Neuronal stem cell (in vitro differentiated cells): ENCODE measurements around the gene SLC51B.

ENCODE experiments used
- DNase-seq: peaks from one replicate; pipeline ENCODE4 v3.0.0-alpha.2; 2013; ENCODE audit warnings: low spot score
- H2AFZ ChIP-seq: one replicate; pipeline ENCODE4 v1.6.1; 2013; ENCODE audit warnings: mild to moderate bottlenecking, low read length, inconsistent platforms
- H2AK5ac ChIP-seq: 2 replicates; pipeline ENCODE4 v1.6.1; 2013; ENCODE audit warnings: low read depth, mild to moderate bottlenecking, inconsistent platforms, low read length, moderate library complexity, mixed read lengths
- H2BK120ac ChIP-seq: 2 replicates; pipeline ENCODE4 v1.6.1; 2013; ENCODE audit warnings: low read depth, mild to moderate bottlenecking, inconsistent platforms, low read length, moderate library complexity, mixed read lengths
- H2BK12ac ChIP-seq: one replicate; pipeline ENCODE4 v1.6.1; 2013; ENCODE audit warnings: low read length, inconsistent platforms
- H2BK15ac ChIP-seq: 2 replicates; pipeline ENCODE4 v1.6.1; 2013; ENCODE audit warnings: mild to moderate bottlenecking, low read length, inconsistent platforms, mixed read lengths
- H2BK5ac ChIP-seq: one replicate; pipeline ENCODE4 v1.6.1; 2013; ENCODE audit warnings: inconsistent platforms, mild to moderate bottlenecking, low read length, moderate library complexity
- H3K14ac ChIP-seq: one replicate; pipeline ENCODE4 v1.6.1; 2013; ENCODE audit warnings: low read length, inconsistent platforms
- H3K18ac ChIP-seq: 2 replicates; pipeline ENCODE4 v1.6.1; 2013; ENCODE audit warnings: low read length, inconsistent platforms
- H3K23ac ChIP-seq: 2 replicates; pipeline ENCODE4 v1.6.1; 2013; ENCODE audit warnings: low read depth, mild to moderate bottlenecking, mixed read lengths, low read length, inconsistent platforms; ENCODE audit not compliant: poor library complexity
- H3K27ac ChIP-seq: replicated peaks from 3 replicates; pipeline ENCODE4 v1.5.1; 2013; ENCODE audit warnings: low read length, inconsistent platforms
- H3K27me3 ChIP-seq, 3 experiments: 2 replicates each; pipeline ENCODE4 v1.6.1; 2013; ENCODE audit warnings: low read length in 3 of 3, mild to moderate bottlenecking in 2 of 3, inconsistent platforms in 1 of 3, low read depth in 1 of 3, mixed read lengths in 1 of 3, moderate library complexity in 1 of 3; ENCODE audit not compliant: control insufficient read depth in 3 of 3, insufficient read depth in 3 of 3
- H3K36me3 ChIP-seq, 2 donors: replicated peaks in 1 of 2; 2 replicates each; pipeline ENCODE4 v1.6.1; 2013; ENCODE audit warnings: low read length in 2 of 2; ENCODE audit not compliant: control insufficient read depth in 2 of 2, insufficient read depth in 2 of 2
- H3K4ac ChIP-seq: 2 replicates; pipeline ENCODE4 v1.6.1; 2013; ENCODE audit warnings: inconsistent platforms, mild to moderate bottlenecking, low read length, moderate library complexity
- H3K4me1 ChIP-seq, 2 donors: 1 replicate in 1 of 2; 2 replicates in 1 of 2; pipeline ENCODE4 v1.6.1; 2013; ENCODE audit warnings: low read length in 2 of 2, low read depth in 1 of 2; ENCODE audit not compliant: control insufficient read depth in 2 of 2, insufficient read depth in 1 of 2
- H3K4me2 ChIP-seq: one replicate; pipeline ENCODE4 v1.6.1; 2013; ENCODE audit warnings: mild to moderate bottlenecking, low read length, inconsistent platforms; ENCODE audit not compliant: insufficient read depth, poor library complexity, severe bottlenecking
- H3K4me3 ChIP-seq, 2 donors: 2 replicates each; pipeline ENCODE4 v1.5.1; 2013; ENCODE audit warnings: low read length in 2 of 2, mild to moderate bottlenecking in 2 of 2, inconsistent platforms in 1 of 2, moderate library complexity in 1 of 2
- H3K79me1 ChIP-seq: one replicate; pipeline ENCODE4 v1.6.1; 2013; ENCODE audit warnings: low read depth, mild to moderate bottlenecking, inconsistent platforms, low read length, moderate library complexity
- H3K9ac ChIP-seq: one replicate; pipeline ENCODE4 v1.6.1; 2013; ENCODE audit warnings: mild to moderate bottlenecking, low read depth, low read length, inconsistent platforms; ENCODE audit not compliant: poor library complexity
- H3K9me3 ChIP-seq, 2 donors: replicated peaks in 1 of 2; 2 replicates each; pipeline versions ENCODE3 to v1.6.1; 2013; ENCODE audit warnings: low read length in 2 of 2, mild to moderate bottlenecking in 2 of 2, inconsistent platforms in 1 of 2, low read depth in 1 of 2, mixed read lengths in 1 of 2, moderate library complexity in 1 of 2; ENCODE audit not compliant: control insufficient read depth in 2 of 2, insufficient read depth in 1 of 2
- H4K8ac ChIP-seq: one replicate; pipeline ENCODE4 v1.6.1; 2013; ENCODE audit warnings: low read depth, mild to moderate bottlenecking, inconsistent platforms, low read length, moderate library complexity
- H4K91ac ChIP-seq: one replicate; pipeline ENCODE4 v1.6.1; 2013; ENCODE audit warnings: low read length, low read depth, mild to moderate bottlenecking, inconsistent platforms; ENCODE audit not compliant: poor library complexity
- WGBS, 2 donors: extraction: QIAGEN DNeasy Blood & Tissue Kit; methylation state at CpG; one replicate each; pipeline ENCODE4 v1.1.7; 2013; ENCODE audit warnings: missing lambda C conversion rate in 2 of 2, mixed read lengths in 1 of 2; ENCODE audit not compliant: insufficient read length in 2 of 2, insufficient replicate concordance in 1 of 2; ENCODE audit errors: extremely low coverage in 2 of 2; 5-methylcytosine and 5-hydroxymethylcytosine counted together

SLC51B gene

DNA sequence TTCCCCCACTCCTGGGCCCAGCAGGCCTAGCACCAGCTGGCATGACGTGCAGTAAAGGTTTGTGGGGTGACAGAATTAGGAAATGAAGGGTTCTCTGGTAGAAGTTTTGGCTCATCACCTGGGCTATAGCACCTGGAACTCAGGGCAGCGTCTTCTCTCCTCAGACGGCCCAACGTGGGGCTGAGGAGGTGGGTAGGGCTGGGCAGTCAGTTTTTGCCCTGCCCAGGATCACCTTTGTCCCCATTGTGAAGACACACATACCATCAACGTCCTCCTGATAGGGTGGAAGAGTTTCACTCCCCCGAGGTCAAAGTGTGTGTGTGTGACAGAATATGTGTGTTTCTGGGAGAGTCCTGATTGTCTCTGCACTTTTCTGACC is 43.4 kb downstream of the SLC51B start:
- peak overlapping the region; percentile 47 for H2BK15ac ChIP-seq
- no peak overlapping the region for H3K4me3 ChIP-seq
- peaks cover 0 to 9% (median 7%) of the 10 kb centered on the region in 3 experiments for H3K27me3 ChIP-seq
- WGBS, 2 donors: no CpG with 5 or more reads among the region's 6 CpGs
- H3K4ac ChIP-seq: no peak overlapping the region
- peak overlapping the region; percentile 66 for H3K18ac ChIP-seq
- no peak overlapping the region for H4K8ac ChIP-seq
- no peak overlapping the region for H2BK120ac ChIP-seq
- H3K23ac ChIP-seq: no peak overlapping the region
- DNase-seq: no peak
- no peak overlapping the region for H3K14ac ChIP-seq
- no peak overlapping the region for H3K4me2 ChIP-seq
- peak overlapping the region; percentile 4 for H2AK5ac ChIP-seq
- H3K4me1 ChIP-seq: peaks cover 20 to 36% of the 10 kb centered on the region in 2 donors
- H2BK5ac ChIP-seq: no peak overlapping the region
- no peaks in the 10 kb centered on the region for H3K36me3 ChIP-seq
- no peak overlapping the region for H2AFZ ChIP-seq
- no peaks in the 10 kb centered on the region for H3K9me3 ChIP-seq
- no peak overlapping the region for H2BK12ac ChIP-seq
- no peak overlapping the region for H4K91ac ChIP-seq
- no peaks in the 10 kb centered on the region for H3K79me1 ChIP-seq
- H3K9ac ChIP-seq: peak overlapping the region; percentile 37
- H3K27ac ChIP-seq: no peak overlapping the region

DNA sequence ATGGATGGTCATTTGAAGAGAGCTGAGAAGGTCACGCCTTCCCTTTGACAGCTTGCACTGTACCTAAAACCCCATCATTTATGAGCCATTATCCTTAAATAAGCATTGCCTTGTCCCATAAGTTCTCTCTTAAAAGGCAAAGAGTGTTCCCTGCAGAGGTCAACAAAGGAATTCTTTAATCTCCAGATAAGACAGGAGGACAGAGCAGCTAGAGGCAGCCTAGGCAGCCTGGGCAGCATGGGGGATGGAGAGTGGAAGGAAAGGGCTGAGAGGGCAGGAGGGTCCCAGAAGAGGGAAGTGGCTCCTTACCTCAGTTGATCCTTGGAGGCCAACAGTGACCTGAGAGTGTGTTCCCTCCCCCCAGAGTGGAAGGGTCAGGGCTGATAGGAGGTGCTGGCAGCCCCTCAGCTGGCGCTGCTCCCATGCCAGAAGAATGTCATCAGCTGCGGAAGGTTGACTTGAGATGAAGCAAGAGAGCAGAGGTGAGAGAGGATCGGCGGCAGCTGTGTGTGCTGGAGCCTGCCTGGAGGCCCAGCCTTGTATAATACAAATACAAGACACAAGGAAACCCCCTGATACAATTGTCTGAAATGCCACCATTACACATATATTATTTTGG is 44.1 kb downstream of the SLC51B start:
- no peak overlapping the region for H2AK5ac ChIP-seq
- peaks cover 0 to 9% (median 7%) of the 10 kb centered on the region in 3 experiments for H3K27me3 ChIP-seq
- no peak overlapping the region for H3K18ac ChIP-seq
- no peak overlapping the region for H2BK15ac ChIP-seq
- no peak overlapping the region for H4K8ac ChIP-seq
- H3K4me1 ChIP-seq: peaks cover 13 to 32% of the 10 kb centered on the region in 2 donors
- H4K91ac ChIP-seq: no peak overlapping the region
- H3K4ac ChIP-seq: no peak overlapping the region
- H3K79me1 ChIP-seq: no peaks in the 10 kb centered on the region
- WGBS, 2 donors: no CpG with 5 or more reads among the region's 5 CpGs
- no peak overlapping the region for H3K14ac ChIP-seq
- H2BK12ac ChIP-seq: no peak overlapping the region
- no peak overlapping the region for H3K9ac ChIP-seq
- H2AFZ ChIP-seq: no peak overlapping the region
- H3K4me3 ChIP-seq: no peak overlapping the region
- H3K23ac ChIP-seq: no peak overlapping the region
- H3K4me2 ChIP-seq: no peak overlapping the region
- no peak overlapping the region for H2BK5ac ChIP-seq
- H2BK120ac ChIP-seq: no peak overlapping the region
- H3K9me3 ChIP-seq: no peaks in the 10 kb centered on the region
- no peak overlapping the region for H3K27ac ChIP-seq
- H3K36me3 ChIP-seq: no peaks in the 10 kb centered on the region
- no peak for DNase-seq

DNA sequence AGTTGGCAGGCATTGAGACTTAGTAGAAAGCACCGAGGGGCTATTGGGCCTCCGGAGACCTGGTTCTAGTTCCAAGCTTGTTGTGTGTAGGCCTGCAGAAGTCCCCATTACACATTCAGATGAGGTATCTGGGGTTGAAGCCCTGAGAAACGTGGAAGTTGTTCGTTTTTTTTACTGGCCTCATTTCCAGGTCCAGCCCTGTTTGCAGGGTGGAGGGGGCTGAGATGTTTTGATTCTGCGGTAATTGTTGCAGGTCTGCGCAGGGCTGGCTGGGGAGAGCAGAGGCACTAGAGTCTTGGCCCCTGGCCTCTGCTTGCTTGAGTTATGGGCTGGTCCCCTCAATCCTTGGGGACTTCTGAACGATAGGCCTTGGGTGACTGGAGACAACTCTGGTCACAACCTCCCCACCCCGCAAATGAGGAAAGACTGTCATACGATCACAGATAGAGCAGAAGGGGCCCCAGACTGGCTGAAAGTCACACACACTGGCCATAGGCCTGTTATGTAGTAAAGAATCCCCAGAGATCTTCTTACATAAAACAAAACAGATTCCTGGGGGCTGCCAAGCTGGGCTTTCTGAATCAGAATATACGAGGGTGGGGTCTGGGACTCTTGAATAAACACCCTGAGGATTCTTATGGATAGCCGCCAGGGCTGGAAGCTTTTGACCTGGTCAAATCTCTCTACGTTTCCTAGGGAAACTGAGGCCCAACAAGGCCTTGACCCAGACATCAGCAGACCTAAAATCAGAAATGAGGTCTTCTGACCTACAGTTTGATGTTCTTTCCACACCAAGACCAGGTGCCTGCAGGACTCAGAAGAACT is 47.0 kb downstream of the SLC51B start:
- H3K4me3 ChIP-seq: no peak overlapping the region
- H4K8ac ChIP-seq: no peak overlapping the region
- H4K91ac ChIP-seq: no peak overlapping the region
- no peaks in the 10 kb centered on the region for H3K9me3 ChIP-seq
- WGBS, 2 donors: no CpG with 5 or more reads among the region's 12 CpGs
- H3K9ac ChIP-seq: no peak overlapping the region
- H3K18ac ChIP-seq: no peak overlapping the region
- no peak overlapping the region for H2AK5ac ChIP-seq
- H2AFZ ChIP-seq: no peak overlapping the region
- no peak overlapping the region for H3K4ac ChIP-seq
- H2BK5ac ChIP-seq: no peak overlapping the region
- no peak overlapping the region for H2BK15ac ChIP-seq
- H3K4me1 ChIP-seq: peaks cover 5 to 15% of the 10 kb centered on the region in 2 donors
- no peaks in the 10 kb centered on the region for H3K27me3 ChIP-seq
- DNase-seq: no peak
- H3K36me3 ChIP-seq: peaks cover 0 to 3% of the 10 kb centered on the region in 2 donors
- no peak overlapping the region for H2BK12ac ChIP-seq
- no peak overlapping the region for H3K4me2 ChIP-seq
- H3K27ac ChIP-seq: no peak overlapping the region
- H3K79me1 ChIP-seq: no peaks in the 10 kb centered on the region
- no peak overlapping the region for H3K23ac ChIP-seq
- no peak overlapping the region for H2BK120ac ChIP-seq
- no peak overlapping the region for H3K14ac ChIP-seq
